IPS DF 4.7 (cell line): ENCODE data around the gene PTPRN2.
"Not testable (repeated sequence)": the region's sequence is repeated elsewhere in the genome, so short reads cannot be mapped to it uniquely, and the experiment has no call there.

Experiments used
- DNase-seq: peaks from one replicate; pipeline ENCODE4 v3.0.0-alpha.2; 2013; ENCODE audit warnings: low spot score; ENCODE audit errors: extremely low read depth

The PTPRN2 gene

GRCh38 chr7:158060216-158060615 lies 527.4 kb downstream of the PTPRN2 start:
- no peak for DNase-seq

GRCh38 chr7:158057446-158057845 lies 530.2 kb downstream of the PTPRN2 start:
- no peak for DNase-seq

GRCh38 chr7:158056761-158057160 lies 530.9 kb downstream of the PTPRN2 start:
- no peak for DNase-seq

DNA sequence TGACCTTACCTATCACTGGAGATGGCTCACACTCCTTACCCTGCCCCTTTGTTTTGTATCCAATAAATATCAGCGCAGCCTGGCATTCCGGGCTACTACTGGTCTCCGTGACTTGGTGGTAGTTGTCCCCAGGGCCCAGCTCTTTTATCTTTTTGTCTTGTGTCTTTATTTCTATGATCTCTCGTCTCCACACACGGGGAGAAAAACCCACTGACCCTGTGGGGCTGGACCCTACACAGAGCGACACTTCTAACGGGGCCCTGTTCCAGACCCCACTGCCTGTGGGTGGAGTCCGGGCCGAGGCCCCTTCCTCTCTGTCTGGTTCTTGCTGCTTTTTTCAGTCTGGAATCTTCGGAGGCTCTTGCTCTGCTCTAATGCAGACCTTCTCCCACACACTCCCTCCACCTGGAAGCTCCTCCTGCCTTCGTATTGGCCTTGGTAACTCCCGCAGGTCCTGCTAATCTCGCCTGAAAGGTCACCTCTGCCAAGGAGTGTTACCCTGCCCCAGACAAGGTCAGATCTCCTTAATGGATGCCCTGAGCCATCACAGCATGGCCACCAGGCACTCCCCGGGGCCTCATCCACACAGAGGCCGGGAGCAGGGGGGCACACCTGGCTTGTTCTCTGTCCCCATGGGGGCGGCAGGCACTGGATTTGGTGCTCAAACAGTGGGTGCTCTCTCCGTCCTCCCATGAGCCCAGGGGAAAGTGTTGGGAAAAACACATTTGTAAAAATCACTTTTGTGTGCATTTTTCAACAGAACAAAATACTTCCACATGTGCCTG lies 531.7 kb downstream of the PTPRN2 start:
- no peak for DNase-seq

GRCh38 chr7:158054611-158055010 lies 533.0 kb downstream of the PTPRN2 start:
- no peak for DNase-seq

DNA sequence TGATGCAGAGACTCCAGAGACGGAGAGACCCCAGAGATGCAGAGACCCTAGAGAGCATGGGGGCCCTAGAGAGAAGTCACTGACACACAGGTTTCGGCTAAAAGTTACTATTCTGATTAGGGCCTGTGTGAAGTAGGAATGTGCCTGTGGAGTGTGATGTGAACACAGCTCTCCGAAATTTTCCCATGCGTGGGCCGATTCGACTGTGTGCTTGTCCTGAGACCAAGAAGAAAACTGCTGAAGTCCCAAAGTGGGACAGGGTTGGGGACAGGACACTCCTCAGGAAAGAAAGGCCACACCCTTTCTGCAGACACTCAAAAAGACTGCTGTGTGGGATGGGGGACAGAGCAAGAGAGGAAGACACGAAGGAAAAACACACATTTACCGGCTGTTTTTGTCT lies 533.5 kb downstream of the PTPRN2 start:
- DNase-seq, result no peak

- DNase-seq, result no peak
Observed at GRCh38 chr7:158053183-158053915, 534.3 kb downstream of the PTPRN2 start.

- no peak for DNase-seq
Observed at GRCh38 chr7:158052381-158053060, 535.1 kb downstream of the PTPRN2 start.

- no peak for DNase-seq
Observed at GRCh38 chr7:158051776-158052175, 535.8 kb downstream of the PTPRN2 start.

GRCh38 chr7:158050978-158051651 lies 536.5 kb downstream of the PTPRN2 start:
- no peak for DNase-seq

DNA sequence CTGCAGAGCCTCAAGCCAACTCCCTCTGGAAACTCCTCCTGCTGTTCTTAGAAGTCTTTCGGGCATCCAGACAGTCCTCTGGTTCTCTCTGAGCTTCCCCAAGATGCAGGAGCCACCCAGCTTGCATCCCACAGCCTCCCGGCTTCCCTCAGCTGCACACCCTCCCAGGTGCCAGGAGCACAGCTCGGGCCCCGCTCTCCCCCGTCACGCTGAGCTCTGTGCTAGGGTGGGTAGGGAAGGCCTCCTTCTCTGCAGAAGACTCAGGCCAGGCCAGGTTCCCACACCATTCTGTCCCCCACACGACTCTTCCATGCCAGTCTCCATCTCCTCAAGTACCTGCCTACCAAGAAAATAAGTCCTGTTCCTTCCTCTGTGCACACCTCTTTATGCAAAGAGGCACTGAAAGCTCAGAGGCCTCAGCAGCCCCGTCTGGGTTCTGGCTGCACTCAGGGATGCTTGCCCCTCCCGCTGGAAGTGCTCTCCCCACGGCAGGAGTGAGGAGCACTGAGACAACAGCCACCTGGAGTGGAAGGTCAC lies 537.1 kb downstream of the PTPRN2 start:
- no peak for DNase-seq

DNA sequence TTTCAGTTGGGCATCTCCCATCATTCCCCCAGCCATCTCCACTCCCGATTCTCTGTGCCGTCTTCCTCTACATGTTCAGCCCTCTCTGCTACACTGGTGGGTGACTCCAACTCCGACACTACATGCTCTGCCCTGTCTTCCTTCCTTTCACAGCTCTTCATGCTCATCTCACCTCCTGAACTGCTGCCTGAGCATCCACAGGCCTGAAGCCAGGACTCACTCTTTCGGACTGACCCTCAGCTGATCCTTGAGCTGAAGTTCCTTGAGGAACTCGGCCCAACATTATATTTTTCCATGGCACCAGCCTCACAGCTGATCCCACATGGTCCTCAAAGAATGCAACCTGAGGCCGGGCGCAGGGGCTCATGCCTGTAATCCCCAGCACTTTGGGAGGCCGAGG lies 538.4 kb downstream of the PTPRN2 start:
- no peak for DNase-seq

DNA sequence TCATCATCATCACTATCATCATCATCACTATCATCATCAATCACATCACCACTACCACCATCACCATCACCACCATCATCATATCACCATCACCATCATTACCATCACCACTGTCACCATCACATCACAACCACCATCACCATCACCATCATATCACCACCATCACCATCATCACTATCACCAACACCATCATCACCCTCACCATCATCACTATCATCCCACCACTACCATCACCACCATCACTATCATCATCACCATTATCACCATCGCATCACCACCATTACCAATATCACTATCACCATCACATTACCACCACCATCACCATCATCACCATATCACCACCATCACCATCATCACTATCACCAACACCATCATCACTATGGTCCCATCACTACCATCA lies 539.1 kb downstream of the PTPRN2 start:
- no peak for DNase-seq

DNA sequence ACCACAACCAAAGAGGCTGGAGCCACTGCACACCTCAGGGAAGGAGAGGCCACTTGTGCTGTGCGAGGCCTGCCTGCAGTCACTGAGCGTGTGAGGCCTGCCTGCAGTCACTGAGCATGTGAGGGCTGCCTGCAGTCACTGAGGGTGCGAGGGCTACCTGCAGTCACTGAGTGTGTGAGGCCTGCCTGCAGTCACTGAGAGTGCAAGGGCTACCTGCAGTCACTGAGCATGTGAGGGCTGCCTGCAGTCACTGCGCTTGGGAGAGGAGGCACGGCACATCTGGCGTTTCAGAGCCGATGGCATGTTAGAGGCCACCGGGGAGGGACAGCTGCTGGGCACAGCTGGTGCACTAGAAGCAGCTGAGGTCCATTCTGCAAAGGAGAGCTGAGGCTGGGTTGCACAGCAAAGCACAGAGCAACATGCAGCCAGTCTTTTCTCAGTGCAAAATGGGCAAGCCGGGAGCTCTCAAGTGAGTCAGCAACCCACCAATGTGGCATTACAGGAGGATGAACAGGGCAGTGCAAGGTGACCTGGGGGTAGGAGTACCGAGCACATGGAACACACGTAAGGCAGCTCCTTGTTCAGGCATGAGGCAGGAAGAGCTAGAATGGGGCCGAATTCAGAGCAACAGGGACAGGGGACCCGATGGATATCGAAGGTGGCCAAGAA lies 540.1 kb downstream of the PTPRN2 start:
- no peak for DNase-seq

- not testable (repeated sequence) for DNase-seq
Observed at GRCh38 chr7:158046246-158046645, 541.4 kb downstream of the PTPRN2 start.

DNA sequence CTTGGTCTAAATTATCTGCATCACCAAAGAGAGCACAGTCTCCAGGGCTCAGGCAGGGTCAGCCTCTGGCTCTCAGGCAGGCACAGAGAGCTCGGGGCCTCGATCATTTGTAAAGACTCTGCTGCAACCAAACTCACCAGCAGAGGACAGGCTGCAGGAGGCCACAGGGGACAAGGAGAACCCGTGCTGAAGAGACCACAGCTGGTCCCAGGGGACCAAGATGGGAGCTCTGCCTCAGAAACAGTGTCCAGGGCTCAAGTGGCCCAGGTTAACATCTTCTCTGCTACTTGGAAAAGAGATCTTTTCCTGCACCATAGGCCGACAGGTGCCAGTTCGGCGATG lies 543.2 kb downstream of the PTPRN2 start:
- no peak for DNase-seq

GRCh38 chr7:158043551-158044481 lies 543.8 kb downstream of the PTPRN2 start:
- no peak for DNase-seq

DNA sequence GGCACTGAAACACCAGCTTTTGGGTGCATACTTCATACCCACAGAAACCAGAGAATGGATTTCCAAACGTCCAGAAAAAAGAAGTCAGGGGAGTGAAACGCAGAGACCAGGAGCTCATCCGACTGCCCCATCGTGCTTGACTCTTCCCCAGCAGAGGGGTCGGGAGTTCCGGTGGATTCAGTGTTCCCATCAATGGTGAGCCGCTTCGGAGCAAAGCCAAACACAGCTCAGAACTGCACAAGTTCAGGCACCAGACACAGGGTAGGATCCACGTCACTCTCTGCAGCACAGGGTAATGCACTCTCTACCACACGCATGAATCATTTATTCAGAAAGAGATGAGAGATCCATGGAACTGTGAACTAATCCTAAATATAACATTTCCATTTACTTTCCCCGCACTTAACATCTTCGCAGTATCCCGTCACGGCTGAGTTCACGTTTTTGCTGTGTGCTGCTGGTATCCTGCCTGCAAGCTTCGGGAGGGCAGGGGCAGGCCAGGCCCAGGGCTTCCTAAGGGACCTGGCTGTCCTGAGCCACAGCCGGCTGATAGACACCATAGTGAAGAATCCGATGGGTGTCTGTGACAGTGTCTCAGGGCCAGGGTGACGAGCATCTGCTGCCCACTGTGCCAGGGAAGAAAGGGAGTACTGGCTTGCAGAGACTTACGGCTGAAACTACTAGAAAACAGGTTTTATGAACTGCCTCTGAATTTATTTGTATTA lies 545.3 kb downstream of the PTPRN2 start:
- no peak for DNase-seq

- DNase-seq, result no peak
Observed at GRCh38 chr7:158040199-158040598, 547.4 kb downstream of the PTPRN2 start.
